NK-92 (cell line): Measurements from ENCODE around the gene RBM39.

ENCODE experiments used
- DNase-seq: peaks from one replicate; lab custom pipeline; 2025; ENCODE audit not compliant: unreplicated experiment; lab: John Stamatoyannopoulos, UW

RBM39 gene

DNA sequence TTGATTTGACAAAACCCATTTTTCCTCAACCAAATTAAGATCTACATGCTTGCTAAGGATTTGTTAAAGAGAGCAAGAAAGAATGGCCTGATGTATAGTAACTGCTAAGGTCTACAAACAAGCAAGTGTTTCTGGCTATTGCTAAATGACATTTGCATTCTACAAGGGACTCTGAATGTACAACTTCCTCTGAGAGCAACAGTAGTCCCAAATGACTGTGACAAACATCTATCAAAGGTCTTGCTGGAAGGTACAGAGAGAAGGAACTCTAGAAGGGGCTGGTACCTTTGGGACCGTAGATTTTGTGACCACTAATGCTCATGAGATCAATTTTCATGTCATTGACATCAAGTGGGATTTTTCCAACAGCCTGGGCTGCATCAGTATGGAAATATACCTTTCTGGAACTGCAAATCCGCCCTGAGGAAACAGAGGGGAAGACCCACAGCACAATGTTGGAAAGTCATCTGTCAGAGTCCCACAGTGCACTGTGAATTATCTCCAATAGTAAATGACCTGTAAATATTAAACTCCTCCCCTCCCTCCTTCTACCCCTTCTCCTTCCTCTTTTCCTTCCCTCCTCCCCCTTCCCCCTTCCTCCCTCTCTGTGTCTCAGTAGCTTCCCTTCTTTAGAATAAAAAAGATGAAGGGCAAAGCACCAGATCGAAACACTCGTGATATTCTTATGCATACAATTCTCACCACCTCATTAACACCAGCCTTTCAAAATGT lies 61.4 kb downstream of the RBM39 start:
- DNase-seq: no peak

DNA sequence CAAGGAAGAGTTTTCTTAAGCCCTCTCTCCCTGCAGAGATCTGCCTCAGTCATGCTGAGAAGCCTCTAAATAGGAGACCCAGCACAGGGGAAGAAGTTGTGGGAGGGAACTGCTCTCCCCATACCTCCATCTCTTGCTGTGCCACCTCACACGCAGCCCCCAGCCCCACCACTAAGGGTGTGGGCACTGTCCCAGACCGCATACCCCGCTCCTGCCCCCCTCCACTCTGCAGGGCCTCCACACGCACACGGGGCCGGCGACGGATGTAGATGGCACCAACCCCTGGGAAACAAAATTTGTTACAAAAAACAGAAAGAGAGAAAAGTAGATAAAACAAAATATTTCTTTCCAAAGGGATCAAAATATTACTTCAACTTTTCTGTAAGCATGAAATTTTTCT lies 67.1 kb downstream of the RBM39 start:
- no peak for DNase-seq

DNA sequence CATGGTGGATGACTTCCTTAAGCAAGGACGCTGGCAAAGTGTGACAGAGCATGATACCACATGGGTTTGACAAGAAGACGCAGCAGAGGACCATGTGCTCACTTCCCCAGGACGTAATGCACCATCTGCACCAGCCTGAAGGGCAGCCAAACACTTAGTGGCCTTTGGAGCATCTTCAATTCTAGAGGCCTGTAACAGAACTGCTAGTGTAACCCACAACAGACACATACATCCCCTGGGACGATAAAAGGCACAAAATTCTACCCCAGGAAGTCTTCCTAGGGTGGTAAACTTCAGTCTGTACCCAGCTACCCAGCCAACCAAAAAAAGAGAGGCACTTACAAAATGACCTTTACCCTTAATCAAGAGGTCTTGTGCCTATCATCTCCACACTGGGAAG lies 68.2 kb downstream of the RBM39 start:
- DNase-seq: no peak

DNA sequence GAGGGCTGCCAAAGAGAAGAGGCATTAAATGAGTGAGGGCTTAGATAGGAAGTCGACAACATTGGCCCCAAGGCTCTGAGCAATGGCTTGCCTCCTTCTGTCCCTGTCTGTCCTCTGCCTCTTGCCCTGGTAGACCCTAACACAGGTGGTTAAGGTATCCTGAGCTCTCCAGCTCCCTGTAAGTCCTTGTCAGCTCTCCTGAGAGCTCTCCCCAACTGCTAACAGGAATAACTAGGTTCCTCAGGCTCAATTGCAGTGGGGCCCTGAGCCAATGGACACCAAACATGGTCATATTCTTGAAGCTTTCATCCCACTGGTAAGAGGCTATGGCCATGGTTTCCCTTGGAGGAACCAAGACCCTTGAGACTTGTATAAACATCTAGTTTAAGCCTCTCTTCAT lies 72.4 kb downstream of the RBM39 start:
- no peak for DNase-seq

DNA sequence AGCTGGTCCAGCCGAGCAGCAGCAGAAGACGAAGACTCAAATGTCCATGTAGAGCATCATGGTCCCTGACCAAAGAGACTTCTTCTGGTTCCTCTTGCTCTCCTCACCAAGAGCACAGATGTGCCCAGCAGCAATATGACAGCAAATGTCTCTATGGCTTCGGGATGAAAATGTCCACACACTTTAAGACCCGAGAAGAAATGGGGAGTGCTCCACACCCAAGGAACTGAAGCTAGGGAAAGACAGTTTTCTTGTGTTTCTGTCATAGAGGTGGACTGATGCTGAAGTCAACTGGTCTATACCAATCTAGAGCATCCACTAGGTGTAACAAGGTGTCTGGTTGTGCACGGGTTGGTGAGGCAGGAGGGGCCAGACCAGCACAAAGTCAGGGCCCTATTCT lies 72.8 kb downstream of the RBM39 start:
- DNase-seq: no peak

DNA sequence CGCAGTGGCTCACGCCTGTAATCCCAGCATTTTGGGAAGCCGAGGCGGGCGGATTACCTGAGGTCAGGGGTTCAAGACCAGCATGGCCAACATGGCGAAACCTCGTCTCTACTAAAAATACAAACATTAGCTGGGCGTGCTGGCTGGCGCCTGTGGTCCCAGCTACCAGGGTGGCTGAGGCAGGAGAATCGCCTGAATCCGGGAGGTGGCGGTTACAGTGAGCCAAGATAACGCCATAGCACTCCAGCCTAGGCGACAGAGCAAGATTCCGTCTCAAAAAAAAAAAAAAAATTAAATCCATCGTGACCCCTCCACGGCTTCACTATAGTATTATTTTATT lies 76.1 kb downstream of the RBM39 start:
- no peak for DNase-seq

- peak; percentile 59 for DNase-seq
Observed at GRCh38 chr20:35664466-35665206, 77.4 kb downstream of the RBM39 start, which contains the start of the genes CPNE1 and RBM12. Gene CPNE1, minus strand, starts transcription at chr20:35664900. Its CDS starts 31,977 bp downstream, at chr20:35632923. Gene RBM12, minus strand, starts transcription at chr20:35664900. Its CDS starts 9,578 bp downstream, at chr20:35655322.

GRCh38 chr20:35663516-35664465 lies 78.3 kb downstream of the RBM39 start:
- peak; percentile 20 for DNase-seq

GRCh38 chr20:35662551-35662950 lies 79.5 kb downstream of the RBM39 start:
- DNase-seq: no peak

- DNase-seq: no peak
Observed at GRCh38 chr20:35661908-35662307, 80.2 kb downstream of the RBM39 start.

GRCh38 chr20:35661053-35661452 lies 81.0 kb downstream of the RBM39 start:
- DNase-seq: no peak

- DNase-seq: no peak
Observed at GRCh38 chr20:35660122-35660937, 81.7 kb downstream of the RBM39 start.

DNA sequence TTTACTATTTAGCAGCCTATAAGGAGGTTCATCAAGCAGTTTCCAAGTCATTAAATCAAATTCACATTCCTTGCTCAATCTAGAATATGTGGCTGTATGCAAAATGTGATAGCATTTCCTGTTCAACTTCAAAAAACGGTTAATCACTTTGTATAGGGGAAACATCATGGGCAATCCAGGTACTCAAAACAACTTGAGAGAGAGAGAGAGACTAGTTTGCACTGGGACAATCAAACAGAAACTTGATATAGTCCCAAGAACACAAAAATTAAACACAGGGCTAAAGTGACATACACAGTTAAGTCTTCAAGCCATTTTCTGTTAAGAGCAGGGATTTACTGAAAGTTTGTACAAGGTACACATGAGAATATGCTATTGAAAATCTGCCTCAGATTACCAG lies 84.8 kb downstream of the RBM39 start:
- no peak for DNase-seq

- no peak for DNase-seq
Observed at GRCh38 chr20:35654415-35654814, 87.6 kb downstream of the RBM39 start.

- no peak for DNase-seq
Observed at GRCh38 chr20:35653893-35654292, 88.2 kb downstream of the RBM39 start.
